SK-N-SH treated with all-trans-retinoic acid at 6 μM for 48 hours (cell line): Measurements from ENCODE around the gene NXF1.
"Not testable (repeated sequence)": the region's sequence is repeated elsewhere in the genome, so short reads cannot be mapped to it uniquely, and the experiment has no call there.

Experiments
- ATAC-seq: fragments of 200-7000 bp; cut with Tn5 transposase; 3 replicates; pipeline ENCODE4 v1.9.1; 2020; ENCODE audit warnings: mild to moderate bottlenecking, moderate library complexity
- ARNTL ChIP-seq: fragments of 450-650 bp; formaldehyde crosslinking; IDR thresholded peaks from 2 replicates; pipeline ENCODE4 v1.5.0; 2020; ENCODE audit warnings: low read depth, mild to moderate bottlenecking, moderate library complexity, borderline replicate concordance
- CREB5 ChIP-seq: fragments of 250-450 bp; sonication (Bioruptor Pico); IDR thresholded peaks from 2 replicates; pipeline ENCODE4 v1.5.1; 2020; ENCODE audit warnings: low read depth, mild to moderate bottlenecking, moderate library complexity
- CSRNP3 ChIP-seq: fragments of 250-450 bp; sonication (Bioruptor Pico); IDR thresholded peaks from 2 replicates; pipeline ENCODE4 v1.5.1; 2021; ENCODE audit warnings: mild to moderate bottlenecking, moderate library complexity
- PATZ1 ChIP-seq: fragments of 250-450 bp; sonication (Bioruptor Pico); IDR thresholded peaks from 2 replicates; pipeline ENCODE4 v1.8.0; 2020; ENCODE audit warnings: mild to moderate bottlenecking, moderate library complexity, borderline replicate concordance
- POU6F1 ChIP-seq: fragments of 250-450 bp; sonication (Bioruptor Pico); IDR thresholded peaks from 2 replicates; pipeline ENCODE4 v1.8.0; 2021; ENCODE audit warnings: low read depth, mild to moderate bottlenecking, moderate library complexity, borderline replicate concordance
- SNAI2 ChIP-seq: fragments of 250-450 bp; sonication (Bioruptor Pico); IDR thresholded peaks from 2 replicates; pipeline ENCODE4 v1.5.0; 2020; ENCODE audit warnings: mild to moderate bottlenecking, moderate library complexity
- TCF4 ChIP-seq: fragments of 250-450 bp; sonication (Bioruptor Pico); IDR thresholded peaks from 2 replicates; pipeline ENCODE4 v1.8.0; 2021; ENCODE audit warnings: mild to moderate bottlenecking, moderate library complexity, borderline replicate concordance
- TSHZ2 ChIP-seq: fragments of 250-450 bp; sonication (Bioruptor Pico); IDR thresholded peaks from 2 replicates; pipeline ENCODE4 v1.5.0; 2020; ENCODE audit warnings: mild to moderate bottlenecking, moderate library complexity
- ZC3H10 ChIP-seq: fragments of 250-450 bp; sonication (Bioruptor Pico); IDR thresholded peaks from 2 replicates; pipeline ENCODE4 v1.5.1; 2021; ENCODE audit warnings: mild to moderate bottlenecking, moderate library complexity
- ZFP30 ChIP-seq: fragments of 450-650 bp; formaldehyde crosslinking; IDR thresholded peaks from 2 replicates; pipeline ENCODE4 v1.5.0; 2022; ENCODE audit warnings: mild to moderate bottlenecking, moderate library complexity
- ZNF8 ChIP-seq: fragments of 450-650 bp; formaldehyde crosslinking; IDR thresholded peaks from 2 replicates; pipeline ENCODE4 v1.5.0; 2020; ENCODE audit warnings: mild to moderate bottlenecking, moderate library complexity

NXF1 gene

GRCh38 chr11:62832336-62833234 lies 27.3 kb upstream of the NXF1 start, which contains the start of gene TEX54:
Gene TEX54, minus strand, starts transcription at chr11:62832841.
- TF ChIP-seq ZC3H10 (no peak), CSRNP3 (CRISPR knock-in tag) (no peak), ZFP30 (CRISPR knock-in tag) (no peak), CREB5 (no peak), SNAI2 (CRISPR knock-in tag) (no peak), POU6F1 (no peak), TCF4 (CRISPR knock-in tag) (no peak), TSHZ2 (CRISPR knock-in tag) (no peak)
- peak; percentile 50 for ATAC-seq

- peak; percentile 93 for ATAC-seq
- TF ChIP-seq PATZ1 (CRISPR knock-in tag) (0 out of 2 replicates have a peak, but pooled peaks have one; percentile 30), ARNTL (no peak)
- TF ChIP-seq, all 23 proteins: peak for 1
These were observed 26.5 kb upstream of the NXF1 start, which contains the start of gene STX5 for GRCh38 chr11:62831520-62832335. Gene STX5, minus strand, starts transcription at chr11:62832051. Its CDS starts 808 bp downstream, at chr11:62831243.

GRCh38 chr11:62830904-62831519 lies 25.8 kb upstream of the NXF1 start:
- peak; percentile 19; the same call in 2 of the 3 replicates for ATAC-seq
- peak; percentile 26; the same call in 1 of the 2 replicates for TF ChIP-seq POU6F1
- no peak for TF ChIP-seq ZNF8 (CRISPR knock-in tag)

- ATAC-seq = not testable (repeated sequence)
These were observed 22.9 kb upstream of the NXF1 start for GRCh38 chr11:62828130-62828529.
